Tibial nerve (tissue), 4 donors: ENCODE results near the gene LHX1. TPM values are rescaled to one million over a fixed set of nuclear protein-coding genes. Genes with fewer than 3 reads are reported as not detected.

Experiments used
- DNase-seq, 2 donors: peaks; one replicate each; pipeline ENCODE4 v3.0.0-alpha.2; 2019; ENCODE audit warnings: low spot score in 2 of 2
- H3K27ac ChIP-seq, 4 donors: fragments of 200-600 bp; sonication (generic) in 3 of 4; one replicate each; pipeline ENCODE4 v1.5.1; 2017 to 2019; ENCODE audit warnings: mild to moderate bottlenecking in 1 of 4
- H3K27me3 ChIP-seq, 2 donors: fragments of 200-600 bp; sonication (generic) in 1 of 2; one replicate each; pipeline versions ENCODE4 v1.5.1 to v1.6.0; 2017 to 2019
- H3K36me3 ChIP-seq, 3 donors: fragments of 200-600 bp; sonication (generic); one replicate each; pipeline ENCODE4 v1.5.1; 2018 to 2019
- H3K4me1 ChIP-seq, 4 donors: fragments of 200-600 bp; sonication (generic) in 3 of 4; one replicate each; pipeline ENCODE4 v1.5.1; 2017 to 2019
- H3K4me3 ChIP-seq, 4 donors: fragments of 200-600 bp; sonication (generic) in 3 of 4; one replicate each; pipeline ENCODE4 v1.5.1; 2017 to 2019; ENCODE audit warnings: mild to moderate bottlenecking in 1 of 4, moderate library complexity in 1 of 4
- H3K9me3 ChIP-seq, 4 donors: fragments of 200-600 bp; sonication (generic) in 3 of 4; one replicate each; pipeline ENCODE4 v1.5.1; 2017 to 2019
- CTCF ChIP-seq, 5 experiments: fragments of 200-600 bp in 3 of 5; fragments of 450-650 bp in 2 of 5; sonication (generic) in 3 of 5; IDR thresholded peaks; one replicate each; pipeline ENCODE4 v1.5.1; 2016 to 2019; ENCODE audit warnings: antibody characterized with exemption in 5 of 5, mild to moderate bottlenecking in 3 of 5, moderate library complexity in 2 of 5
- EP300 ChIP-seq, 2 donors: sonication (generic); formaldehyde crosslinking; IDR thresholded peaks; one replicate each; pipeline ENCODE4 v1.6.1; 2017; ENCODE audit warnings: antibody characterized with exemption in 2 of 2, mild to moderate bottlenecking in 1 of 2
- POLR2A ChIP-seq, 2 donors: fragments of 450-650 bp; IDR thresholded peaks; one replicate each; pipeline ENCODE4 v1.6.1; 2017; ENCODE audit warnings: antibody characterized with exemption in 2 of 2, mild to moderate bottlenecking in 2 of 2, moderate library complexity in 2 of 2
- WGBS, 2 donors: methylation state at CpG; one replicate each; pipeline ENCODE4 v1.1.5; 2018; 5-methylcytosine and 5-hydroxymethylcytosine counted together
- total RNA-seq, 4 donors: library from RNA; depleted of rRNA; stranded (reverse); fragments of >200 nt; gene quantifications; one replicate each; pipeline ENCODE4 v1.1.0, GENCODE V29; 2016

The LHX1 gene
- total RNA-seq, 4 donors from 2014 or later: not detected

- Histone ChIP-seq H3K36me3 (no peaks in the 10 kb centered on the region), H3K9me3 (no peaks in the 10 kb centered on the region), H3K27ac (no peak overlapping the region), H3K4me3 (no peak overlapping the region), H3K27me3 (peaks cover 5 to 100% of the 10 kb centered on the region in 2 donors), H3K4me1 (peaks cover 0 to 67% (median 52%) of the 10 kb centered on the region in 4 donors)
- DNase-seq: no peak
- 6 to 8% methylated on average over 37 of the region's 40 CpGs for WGBS, 2 donors
- TF ChIP-seq EP300 (IDR thresholded peaks at IDR 0.05): no peak
- TF ChIP-seq POLR2A (IDR thresholded peaks at IDR 0.05): no peak
- TF ChIP-seq CTCF (IDR thresholded peaks at IDR 0.05): no peak
Observed at GRCh38 chr17:36932694-36933511, 4.4 kb upstream of the LHX1 start.

- TF ChIP-seq CTCF (IDR thresholded peaks at IDR 0.05) (no peak), POLR2A (IDR thresholded peaks at IDR 0.05) (no peak), EP300 (IDR thresholded peaks at IDR 0.05) (no peak)
- no peak overlapping the region for H3K27ac ChIP-seq
- no peak for DNase-seq
- 4 to 7% methylated on average over 23 of the region's 23 CpGs for WGBS, 2 donors
- H3K27me3 ChIP-seq: peaks cover 5 to 100% of the 10 kb centered on the region in 2 donors
- peak overlapping the region in 1 of 4 donors; percentile 22 for H3K4me3 ChIP-seq
- peaks cover 0 to 74% (median 59%) of the 10 kb centered on the region in 4 donors for H3K4me1 ChIP-seq
- H3K36me3 ChIP-seq: no peaks in the 10 kb centered on the region
- H3K9me3 ChIP-seq: no peaks in the 10 kb centered on the region
Observed at GRCh38 chr17:36933512-36934143, 3.6 kb upstream of the LHX1 start.

- Histone ChIP-seq H3K4me1 (peaks cover 0 to 80% (median 60%) of the 10 kb centered on the region in 4 donors), H3K27ac (no peak overlapping the region), H3K36me3 (no peaks in the 10 kb centered on the region), H3K27me3 (peaks cover 5 to 100% of the 10 kb centered on the region in 2 donors), H3K4me3 (peak overlapping the region in 1 of 4 donors; percentile 22), H3K9me3 (no peaks in the 10 kb centered on the region)
- TF ChIP-seq EP300 (IDR thresholded peaks at IDR 0.05) (peak in 1 of 2 donors; percentile 33), CTCF (IDR thresholded peaks at IDR 0.05) (no peak)
- WGBS, 2 donors: 4 to 5% methylated on average over 20 to 26 of the region's 26 CpGs
- no peak for DNase-seq
Observed at GRCh38 chr17:36934144-36934691, 3.1 kb upstream of the LHX1 start.

GRCh38 chr17:36934692-36935630, 2.3 kb upstream of the LHX1 start:
- Histone ChIP-seq H3K27me3 (peaks cover 5 to 100% of the 10 kb centered on the region in 2 donors), H3K4me3 (peak overlapping the region in 2 of 4 donors; percentile 2 to 22), H3K4me1 (peaks cover 0 to 87% (median 60%) of the 10 kb centered on the region in 4 donors), H3K36me3 (no peaks in the 10 kb centered on the region), H3K9me3 (no peaks in the 10 kb centered on the region), H3K27ac (no peak overlapping the region)
- no peak for DNase-seq
- TF ChIP-seq EP300 (IDR thresholded peaks at IDR 0.05): peak in 1 of 2 donors; percentile 28
- no peak for TF ChIP-seq CTCF (IDR thresholded peaks at IDR 0.05)
- WGBS, 2 donors: 4% methylated on average over 39 to 55 of the region's 79 CpGs
